ENCODE measurements around the gene ASZ1. TPM values are rescaled to one million over a fixed set of nuclear protein-coding genes. Genes with fewer than 3 reads are reported as not detected.

Gene ASZ1, protein sequence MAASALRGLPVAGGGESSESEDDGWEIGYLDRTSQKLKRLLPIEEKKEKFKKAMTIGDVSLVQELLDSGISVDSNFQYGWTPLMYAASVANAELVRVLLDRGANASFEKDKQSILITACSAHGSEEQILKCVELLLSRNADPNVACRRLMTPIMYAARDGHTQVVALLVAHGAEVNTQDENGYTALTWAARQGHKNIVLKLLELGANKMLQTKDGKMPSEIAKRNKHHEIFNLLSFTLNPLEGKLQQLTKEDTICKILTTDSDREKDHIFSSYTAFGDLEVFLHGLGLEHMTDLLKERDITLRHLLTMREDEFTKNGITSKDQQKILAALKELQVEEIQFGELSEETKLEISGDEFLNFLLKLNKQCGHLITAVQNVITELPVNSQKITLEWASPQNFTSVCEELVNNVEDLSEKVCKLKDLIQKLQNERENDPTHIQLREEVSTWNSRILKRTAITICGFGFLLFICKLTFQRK
- not detected in 2 replicates for total RNA-seq

DNA sequence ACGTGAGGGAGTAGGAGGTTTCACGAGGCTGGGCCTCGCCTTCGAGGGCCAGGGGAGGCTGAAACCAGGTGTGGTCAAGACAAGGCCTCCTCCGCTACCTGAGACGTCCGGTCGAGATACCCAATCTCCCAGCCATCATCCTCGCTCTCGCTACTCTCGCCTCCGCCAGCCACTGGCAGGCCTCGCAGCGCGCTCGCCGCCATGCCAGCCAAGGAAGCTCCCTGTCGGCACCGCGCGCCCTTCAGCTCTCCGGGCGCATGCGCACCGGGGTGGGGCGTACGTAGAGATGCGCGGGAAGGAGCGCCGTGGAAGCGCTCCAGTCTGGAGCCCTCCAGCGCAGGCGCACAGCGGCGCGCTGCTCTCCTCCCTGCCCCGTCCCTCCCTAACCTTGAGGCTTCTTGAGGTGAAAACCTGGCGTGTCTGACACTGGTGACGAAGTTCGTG lies at the start of gene ASZ1:
Gene ASZ1 (minus strand): TSS at position 236 of the 444 bp plus-strand sequence. CDS start 33 bp downstream, at position 203.

DNA sequence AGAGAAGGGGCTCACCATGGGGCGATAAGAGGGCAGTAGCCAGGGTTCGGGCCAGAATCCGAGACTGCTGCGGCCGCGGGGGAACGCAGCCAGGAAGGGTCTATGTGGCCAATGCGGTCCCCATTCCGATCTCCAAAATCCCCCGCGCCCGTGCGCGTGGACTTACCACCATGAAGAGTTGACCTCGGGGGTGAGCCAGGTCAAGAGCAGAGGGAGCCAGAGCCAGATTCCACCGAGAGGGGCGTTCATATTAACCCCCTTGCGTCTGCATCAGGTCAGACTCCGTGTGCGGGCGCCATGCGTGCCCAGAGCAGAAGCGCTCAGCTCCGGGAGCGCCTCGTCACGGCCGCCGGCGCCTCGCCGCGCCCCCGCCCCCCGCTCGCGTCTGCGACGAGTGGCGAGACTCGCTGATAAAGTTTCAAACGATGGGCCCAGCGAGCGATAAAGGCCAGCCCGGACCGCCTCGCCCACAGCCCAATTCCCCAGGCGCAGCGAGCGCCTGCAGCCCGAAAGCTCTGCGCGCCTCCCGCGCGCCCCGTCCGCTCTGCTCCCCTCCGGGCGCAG lies 104.5 kb downstream of the ASZ1 start, which contains the start of gene WNT2:
Gene WNT2 (minus strand): TSS at position 318 of the 564 bp plus-strand sequence. CDS start 69 bp downstream, at position 249.

Other genes with a start within 250 kb of the ASZ1 start
- gene WNT2, start 104.4 kb downstream of the ASZ1 start, total RNA-seq = not detected in 2 replicates
- gene CFTR, start 52.5 kb upstream of the ASZ1 start, total RNA-seq = not detected in 2 replicates